T-helper 2 cell treated with Interferon-gamma antibody and Interleukin-4, amounts not matched to agents 5 μg/mL and 100 μg/mL, for 36 hours (primary cell): ENCODE results near the gene SOX30.

Experiments used
- DNase-seq: peaks from one replicate; pipeline ENCODE4 v3.0.0; 2021; ENCODE audit warnings: low spot score
- H3K27ac Mint-ChIP-seq: one replicate; pipeline ENCODE4 v1.8.0; 2021; ENCODE audit warnings: mild to moderate bottlenecking, mixed read lengths
- H3K27me3 Mint-ChIP-seq: one replicate; pipeline ENCODE4 v1.8.0; 2021; ENCODE audit warnings: low read depth, mixed read lengths
- H3K36me3 Mint-ChIP-seq: one replicate; pipeline ENCODE4 v1.8.0; 2021; ENCODE audit warnings: low read depth, mixed read lengths
- H3K4me1 Mint-ChIP-seq: one replicate; pipeline ENCODE4 v1.8.0; 2021; ENCODE audit warnings: low read depth, mixed read lengths
- H3K4me3 Mint-ChIP-seq: one replicate; pipeline ENCODE4 v1.8.0; 2022; ENCODE audit warnings: mild to moderate bottlenecking, moderate library complexity, mixed read lengths
- H3K9me3 Mint-ChIP-seq: one replicate; pipeline ENCODE4 v1.8.0; 2021; ENCODE audit warnings: mixed read lengths

Gene SOX30

DNA sequence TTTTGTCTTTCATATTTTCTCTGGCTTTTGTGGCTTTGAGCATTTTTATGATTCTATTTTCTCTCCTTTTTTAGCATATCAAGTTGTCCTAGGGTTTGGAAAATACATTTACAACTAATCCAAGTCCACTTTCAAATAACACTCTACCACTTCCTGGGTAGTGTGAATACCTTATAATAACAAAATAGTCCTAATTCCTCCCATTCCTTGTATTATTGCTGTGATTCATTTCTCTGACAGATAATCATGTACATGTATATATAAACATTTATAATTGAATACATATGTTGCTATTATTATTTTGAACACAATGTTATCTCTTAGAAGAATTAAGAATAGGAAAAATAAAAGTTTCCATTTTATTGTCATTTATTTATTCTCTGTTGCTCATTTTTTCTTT lies 61.8 kb downstream of the SOX30 start:
- H3K4me1 Mint-ChIP-seq, result peaks cover 46% of the 10 kb centered on the region
- peaks cover 7% of the 10 kb centered on the region for H3K36me3 Mint-ChIP-seq
- DNase-seq, result no peak
- H3K27ac Mint-ChIP-seq, result no peak overlapping the region
- H3K9me3 Mint-ChIP-seq, result peaks cover 13% of the 10 kb centered on the region
- H3K27me3 Mint-ChIP-seq, result no peaks in the 10 kb centered on the region
- H3K4me3 Mint-ChIP-seq, result no peak overlapping the region

DNA sequence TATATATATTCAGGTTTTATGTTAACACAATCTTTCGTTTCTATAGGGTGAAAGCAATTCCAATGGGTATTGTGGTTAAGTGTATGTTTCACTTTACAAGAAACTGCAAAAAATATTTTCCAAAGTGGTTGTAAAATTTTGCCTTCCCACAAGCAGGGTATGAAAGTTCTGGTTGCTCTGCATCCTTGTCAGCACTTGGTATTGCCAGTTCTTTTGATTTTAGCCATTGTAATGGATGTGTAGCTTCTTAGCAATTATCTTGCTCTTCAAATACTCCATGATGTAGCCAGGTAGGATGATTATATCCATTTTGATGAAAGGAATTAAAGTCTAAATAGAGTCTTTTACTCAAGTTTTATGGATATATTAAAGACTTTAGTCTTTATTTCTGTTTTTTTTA lies 67.6 kb downstream of the SOX30 start:
- no peak overlapping the region for H3K4me3 Mint-ChIP-seq
- peaks cover 16% of the 10 kb centered on the region for H3K9me3 Mint-ChIP-seq
- peaks cover 33% of the 10 kb centered on the region for H3K4me1 Mint-ChIP-seq
- no peak overlapping the region for H3K27ac Mint-ChIP-seq
- no peaks in the 10 kb centered on the region for H3K27me3 Mint-ChIP-seq
- no peak for DNase-seq
- no peaks in the 10 kb centered on the region for H3K36me3 Mint-ChIP-seq

DNA sequence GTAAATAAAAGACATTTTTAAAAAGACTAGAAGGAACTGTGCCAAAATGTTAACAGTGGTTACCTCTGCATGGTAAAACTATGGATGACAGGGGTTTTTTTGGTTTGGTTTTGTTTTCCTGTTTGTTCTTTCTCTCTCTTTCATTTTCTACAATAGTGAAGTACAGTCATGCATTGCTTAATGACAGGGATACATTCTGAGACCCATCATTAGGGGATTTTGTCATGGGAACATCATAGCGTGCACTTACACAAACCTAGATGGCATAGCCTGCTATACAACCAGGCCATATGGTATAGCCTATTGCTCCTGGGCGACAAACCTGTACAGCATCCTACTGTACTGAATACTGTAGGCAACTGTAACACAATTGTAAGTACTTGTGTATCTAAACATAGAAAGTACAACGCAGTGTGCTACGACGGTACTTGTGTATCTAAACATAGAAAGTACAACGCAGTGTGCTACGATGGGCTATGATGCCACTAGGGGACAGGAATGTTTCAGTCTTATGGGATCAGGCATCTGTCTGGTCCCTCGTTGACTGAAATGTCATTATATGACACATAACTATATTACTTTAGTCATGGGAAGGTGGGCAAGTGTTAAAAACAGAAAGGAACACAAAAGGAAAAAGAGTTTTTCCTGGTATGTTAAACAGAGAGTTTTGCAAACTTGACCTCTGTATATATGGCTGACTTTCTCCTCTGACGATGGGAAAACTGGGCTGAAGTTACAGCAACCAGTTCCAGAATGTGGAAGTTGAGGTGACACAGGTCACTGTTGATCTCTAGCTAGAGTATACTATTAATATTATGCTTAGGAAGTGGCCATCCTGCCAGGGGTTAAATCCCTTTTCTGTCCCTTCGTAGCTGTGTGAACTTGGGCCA lies 69.3 kb downstream of the SOX30 start:
- H3K36me3 Mint-ChIP-seq, result no peaks in the 10 kb centered on the region
- peaks cover 45% of the 10 kb centered on the region for H3K4me1 Mint-ChIP-seq
- H3K27ac Mint-ChIP-seq, result peak overlapping the region; percentile 71

DNA sequence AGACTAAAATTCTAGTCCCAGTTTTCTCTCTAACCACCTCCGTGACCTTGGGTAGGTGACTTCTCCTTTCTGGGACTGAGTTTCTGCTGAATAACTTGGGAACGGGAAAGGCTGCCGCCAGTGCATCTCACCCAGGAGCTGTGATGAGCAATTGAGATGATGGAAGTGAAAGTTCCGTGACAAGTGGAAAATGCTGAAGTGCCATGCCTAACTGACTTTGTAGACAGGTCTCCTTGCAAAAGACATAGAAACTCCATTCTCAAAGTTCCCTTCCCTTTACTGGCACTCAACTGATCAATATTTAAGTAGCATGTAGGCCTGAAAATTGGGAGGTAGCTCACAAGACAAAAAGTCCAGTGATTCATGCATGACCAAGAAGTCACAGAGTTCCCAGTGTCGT lies 70.3 kb downstream of the SOX30 start:
- Mint-ChIP-seq H3K4me1 (peaks cover 50% of the 10 kb centered on the region), H3K27me3 (no peaks in the 10 kb centered on the region), H3K27ac (peak overlapping the region; percentile 49), H3K4me3 (no peak overlapping the region), H3K9me3 (peaks cover 11% of the 10 kb centered on the region), H3K36me3 (no peaks in the 10 kb centered on the region)
- peak; percentile 37 for DNase-seq

More for the DNA sequence above, 69.3 kb downstream of the SOX30 start:
- no peak for DNase-seq
- Mint-ChIP-seq H3K9me3 (peaks cover 15% of the 10 kb centered on the region), H3K4me3 (peak overlapping the region; percentile 41), H3K27me3 (no peaks in the 10 kb centered on the region)

DNA sequence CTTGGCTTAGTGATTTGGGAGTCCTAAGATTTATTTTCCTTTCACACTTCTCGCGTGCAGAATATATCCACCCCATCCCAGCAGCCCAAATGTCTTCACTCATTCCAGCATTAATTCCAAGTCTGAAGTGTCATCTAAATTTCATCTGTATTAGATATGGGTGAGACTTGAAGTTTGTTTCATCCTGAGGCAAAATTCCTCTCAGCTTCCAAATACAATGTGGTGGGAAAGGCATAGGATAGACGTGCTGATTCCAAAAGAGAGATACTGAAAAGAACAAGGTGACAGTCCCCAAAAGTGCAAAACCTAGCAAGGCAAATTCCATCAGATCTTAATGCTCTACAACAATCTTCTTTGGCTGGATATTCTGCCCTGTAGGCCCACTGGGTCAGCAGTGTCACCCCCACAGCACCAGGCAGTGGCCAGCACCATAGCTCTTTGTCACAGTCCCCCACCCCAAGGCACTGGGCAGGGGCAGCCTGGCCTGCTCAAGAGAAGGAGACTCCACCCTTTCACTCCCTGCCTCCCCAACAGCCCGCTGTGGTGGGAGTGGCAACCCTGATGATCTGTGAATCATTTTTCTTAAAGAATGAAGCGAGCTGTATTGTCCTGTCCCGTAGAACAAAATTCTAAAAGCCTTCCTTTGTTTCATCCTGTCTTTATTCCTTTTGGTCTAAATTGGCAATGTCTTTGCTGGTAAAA lies 74.0 kb downstream of the SOX30 start:
- no peak for DNase-seq
- Mint-ChIP-seq H3K9me3 (no peaks in the 10 kb centered on the region), H3K4me1 (peaks cover 55% of the 10 kb centered on the region), H3K27ac (peak overlapping the region; percentile 18), H3K36me3 (peaks cover 19% of the 10 kb centered on the region), H3K27me3 (no peaks in the 10 kb centered on the region), H3K4me3 (no peak overlapping the region)

DNA sequence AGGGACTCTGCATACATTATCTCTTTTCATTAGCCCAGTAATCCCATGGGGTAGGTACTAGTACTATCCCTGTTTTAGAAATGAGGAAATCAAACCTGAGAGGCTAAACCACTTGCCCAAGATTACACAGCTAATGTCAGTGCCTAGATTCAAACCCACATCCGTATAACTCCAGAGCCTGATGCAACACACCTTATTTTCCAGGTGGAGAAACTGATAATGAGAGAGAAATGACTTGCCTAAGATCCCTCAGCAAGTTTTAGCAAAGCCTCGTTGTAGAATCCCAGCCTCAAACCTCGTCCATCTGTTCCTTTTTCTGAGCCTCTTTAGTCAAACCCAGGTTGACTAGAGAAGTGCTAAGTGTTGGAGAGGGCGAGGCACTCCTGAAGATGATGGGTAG lies 75.6 kb downstream of the SOX30 start:
- peaks cover 48% of the 10 kb centered on the region for H3K4me1 Mint-ChIP-seq
- no peaks in the 10 kb centered on the region for H3K27me3 Mint-ChIP-seq
- H3K4me3 Mint-ChIP-seq, result peak overlapping the region; percentile 81
- H3K27ac Mint-ChIP-seq, result no peak overlapping the region
- H3K9me3 Mint-ChIP-seq, result no peaks in the 10 kb centered on the region
- no peak for DNase-seq
- peaks cover 32% of the 10 kb centered on the region for H3K36me3 Mint-ChIP-seq
